HFFc6 (cell line): Measurements from ENCODE around the gene CPXM2. TPM values are rescaled to one million over a fixed set of nuclear protein-coding genes. Genes with fewer than 3 reads are reported as not detected.

Experiments
- DNase-seq: peaks from one replicate; pipeline ENCODE4 v3.0.0-alpha.2; 2018
- H3K27ac Mint-ChIP-seq: 2 replicates; pipeline ENCODE4 v1.8.0; 2020; ENCODE audit warnings: mild to moderate bottlenecking, mixed read lengths
- H3K27me3 Mint-ChIP-seq: 2 replicates; pipeline ENCODE4 v1.8.0; 2021; ENCODE audit warnings: mild to moderate bottlenecking, moderate library complexity, mixed read lengths; ENCODE audit not compliant: insufficient read depth
- H3K36me3 Mint-ChIP-seq: 2 replicates; pipeline ENCODE4 v1.8.0; 2021; ENCODE audit warnings: low read depth, mixed read lengths
- H3K4me1 Mint-ChIP-seq: 2 replicates; pipeline ENCODE4 v1.8.0; 2020; ENCODE audit warnings: low read depth, mixed read lengths
- H3K4me3 Mint-ChIP-seq: 2 replicates; pipeline ENCODE4 v1.8.0; 2020; ENCODE audit warnings: mild to moderate bottlenecking, moderate library complexity, mixed read lengths
- H3K9me3 Mint-ChIP-seq: 2 replicates; pipeline ENCODE4 v1.8.0; 2020; ENCODE audit warnings: mild to moderate bottlenecking, mixed read lengths
- CTCF ChIP-seq: fragments of 200-600 bp; sonication (generic); IDR thresholded peaks from 2 replicates; pipeline ENCODE4 v1.5.0; 2021; ENCODE audit warnings: antibody characterized with exemption, mild to moderate bottlenecking
- total RNA-seq, 6 experiments: library from RNA; stranded (reverse); fragmentation: NEBNext Ultra II Directional; extraction: Animal tissue kit (Norgen Biotek cat#: 25700); gene quantifications; 2 replicates in 1 of 6; 3 replicates in 5 of 6; pipeline ENCODE4 v1.2.3, GENCODE V29; 2021

Gene CPXM2
- total RNA-seq, 6 experiments from 2014 or later: not detected

- Mint-ChIP-seq H3K27ac (no peak overlapping the region), H3K9me3 (no peaks in the 10 kb centered on the region; the same call in 1 of the 2 replicates), H3K27me3 (peaks cover 5% of the 10 kb centered on the region), H3K4me3 (no peak overlapping the region), H3K4me1 (no peaks in the 10 kb centered on the region; the same call in 1 of the 2 replicates), H3K36me3 (no peaks in the 10 kb centered on the region; the same call in 1 of the 2 replicates)
- no peak for TF ChIP-seq CTCF
- no peak for DNase-seq
Measured at GRCh38 chr10:123781956-123782500, 109.6 kb downstream of the CPXM2 start.

GRCh38 chr10:123781324-123781900 lies 110.2 kb downstream of the CPXM2 start:
- no peak overlapping the region for H3K4me3 Mint-ChIP-seq
- H3K9me3 Mint-ChIP-seq: no peaks in the 10 kb centered on the region; the same call in 1 of the 2 replicates
- H3K4me1 Mint-ChIP-seq: no peaks in the 10 kb centered on the region; the same call in 1 of the 2 replicates
- DNase-seq: no peak
- H3K27me3 Mint-ChIP-seq: peaks cover 5% of the 10 kb centered on the region
- H3K27ac Mint-ChIP-seq: no peak overlapping the region
- no peak for TF ChIP-seq CTCF
- no peaks in the 10 kb centered on the region; the same call in 1 of the 2 replicates for H3K36me3 Mint-ChIP-seq

DNA sequence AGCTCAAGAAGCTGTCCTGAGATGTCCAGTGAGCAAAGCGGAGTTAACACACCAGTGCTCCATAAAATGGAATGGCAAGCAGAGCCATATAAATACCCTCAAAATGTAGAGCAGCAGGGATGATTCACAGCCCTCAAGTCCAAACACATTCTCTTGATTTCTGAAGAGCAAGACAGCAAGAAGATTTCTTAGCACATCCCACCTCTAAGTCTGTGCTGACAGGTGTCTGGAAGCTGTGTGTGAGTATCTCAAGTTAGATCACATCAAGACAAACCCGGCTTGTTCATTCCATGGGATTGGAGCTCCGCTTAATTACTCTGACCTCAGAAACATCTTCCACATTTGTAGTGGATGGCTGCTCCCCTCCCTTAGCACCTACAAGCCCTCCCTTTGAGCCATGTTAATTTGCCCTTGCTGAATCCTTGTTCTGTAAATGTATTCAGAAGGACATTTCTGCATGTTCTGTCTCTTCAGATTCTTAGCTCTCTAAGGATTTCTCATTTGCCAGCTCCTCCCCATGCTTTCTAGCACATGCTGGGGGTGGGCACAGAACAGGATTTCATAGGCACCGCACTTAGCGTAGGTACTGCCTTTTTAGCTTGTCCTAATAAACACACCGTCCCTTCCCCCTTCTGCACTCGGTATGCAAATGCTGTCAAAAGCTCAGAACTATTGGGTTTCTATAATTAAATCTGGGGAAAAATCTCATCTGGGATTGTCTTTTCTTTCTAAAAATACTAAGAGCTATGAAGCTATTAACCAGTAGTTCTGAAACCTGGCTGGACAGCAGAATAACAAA lies 112.7 kb downstream of the CPXM2 start:
- Mint-ChIP-seq H3K4me1 (no peaks in the 10 kb centered on the region; the same call in 1 of the 2 replicates), H3K36me3 (no peaks in the 10 kb centered on the region; the same call in 1 of the 2 replicates), H3K27me3 (peaks cover 3% of the 10 kb centered on the region), H3K4me3 (no peak overlapping the region), H3K9me3 (no peaks in the 10 kb centered on the region; the same call in 1 of the 2 replicates), H3K27ac (no peak overlapping the region)
- no peak for DNase-seq
- TF ChIP-seq CTCF: no peak

DNA sequence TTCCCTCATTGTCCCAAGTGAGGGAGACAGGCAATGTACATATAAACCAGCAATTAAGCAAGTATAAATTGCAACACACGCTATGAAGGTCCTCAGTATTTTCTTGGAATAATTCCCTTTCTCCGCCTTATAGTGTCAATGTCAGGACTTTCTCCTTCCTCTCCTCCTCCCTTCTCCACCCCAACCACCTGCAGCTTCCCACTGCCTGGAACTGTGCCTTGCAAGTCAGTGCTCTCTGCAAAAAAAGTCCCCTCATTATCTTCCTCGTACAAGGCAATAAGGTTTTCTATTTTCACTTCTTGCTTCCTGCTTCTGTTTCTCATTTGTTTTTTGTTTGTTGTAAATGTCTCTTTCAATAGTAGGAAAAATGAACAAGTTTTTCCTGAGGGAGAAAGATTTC lies 113.7 kb downstream of the CPXM2 start:
- H3K27ac Mint-ChIP-seq: no peak overlapping the region
- peaks cover 3% of the 10 kb centered on the region for H3K9me3 Mint-ChIP-seq
- TF ChIP-seq CTCF: no peak
- H3K36me3 Mint-ChIP-seq: no peaks in the 10 kb centered on the region; the same call in 1 of the 2 replicates
- no peaks in the 10 kb centered on the region; the same call in 1 of the 2 replicates for H3K4me1 Mint-ChIP-seq
- DNase-seq: no peak
- H3K4me3 Mint-ChIP-seq: no peak overlapping the region
- peaks cover 3% of the 10 kb centered on the region for H3K27me3 Mint-ChIP-seq

DNA sequence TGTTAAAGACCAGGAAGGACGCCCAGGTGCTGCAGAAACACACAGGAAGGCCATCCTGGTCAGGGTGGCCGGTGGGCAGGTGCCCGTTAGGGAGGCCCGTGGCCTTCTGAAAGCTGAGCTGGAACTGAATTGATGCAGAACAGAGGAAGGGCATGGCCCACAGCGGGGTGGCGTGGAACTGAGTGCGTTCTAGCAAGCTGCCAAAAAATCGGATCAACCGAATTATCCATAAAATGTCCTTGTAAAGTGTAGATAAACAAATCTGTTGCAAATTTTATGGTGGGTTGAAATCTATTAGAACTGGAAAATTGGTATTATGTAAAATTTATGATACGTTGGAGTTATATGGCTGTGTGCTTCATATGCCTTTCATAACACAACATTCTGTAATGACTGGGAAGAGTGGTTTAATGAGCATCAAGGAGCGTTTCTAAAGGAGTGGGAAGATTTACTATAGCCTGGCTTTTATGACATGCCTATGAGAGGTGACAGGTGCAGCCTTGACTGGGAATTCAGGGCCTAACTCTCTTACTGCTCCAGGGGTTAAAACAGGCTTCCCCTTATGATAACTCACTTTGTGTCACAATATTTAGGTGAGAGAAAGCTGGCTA lies 117.4 kb downstream of the CPXM2 start:
- H3K27ac Mint-ChIP-seq: no peak overlapping the region
- no peaks in the 10 kb centered on the region; the same call in 1 of the 2 replicates for H3K36me3 Mint-ChIP-seq
- H3K9me3 Mint-ChIP-seq: peaks cover 10% of the 10 kb centered on the region
- H3K27me3 Mint-ChIP-seq: peaks cover 3% of the 10 kb centered on the region
- H3K4me1 Mint-ChIP-seq: no peaks in the 10 kb centered on the region
- no peak for TF ChIP-seq CTCF
- DNase-seq: no peak
- no peak overlapping the region for H3K4me3 Mint-ChIP-seq
